H9 (cell line): ENCODE measurements around the gene SCLY. TPM values are rescaled to one million over a fixed set of nuclear protein-coding genes. Genes with fewer than 3 reads are reported as not detected.

Experiments used
- DNase-seq: peaks from one replicate; pipeline ENCODE4 v3.0.0-alpha.2; 2017
- H2AFZ ChIP-seq: one replicate; pipeline ENCODE4 v1.6.1; 2013; ENCODE audit warnings: mild to moderate bottlenecking, low read length, control low read depth, moderate library complexity
- H2AK5ac ChIP-seq: 2 replicates; pipeline ENCODE4 v1.6.1; 2013; ENCODE audit warnings: low read length, control low read depth, mixed read lengths; ENCODE audit not compliant: insufficient read length
- H2BK120ac ChIP-seq: one replicate; pipeline ENCODE4 v1.6.1; 2013; ENCODE audit warnings: low read depth, mild to moderate bottlenecking, low read length, control low read depth, inconsistent platforms; ENCODE audit not compliant: poor library complexity, severe bottlenecking
- H2BK12ac ChIP-seq: 2 replicates; pipeline ENCODE4 v1.6.1; 2013; ENCODE audit warnings: low read length, control low read depth, mixed read lengths, low read depth; ENCODE audit not compliant: insufficient read length
- H2BK15ac ChIP-seq: 2 replicates; pipeline ENCODE4 v1.6.1; 2013; ENCODE audit warnings: low read depth, low read length, control low read depth
- H2BK20ac ChIP-seq: one replicate; pipeline ENCODE4 v1.6.1; 2013; ENCODE audit warnings: low read depth, mild to moderate bottlenecking, low read length, control low read depth, inconsistent platforms; ENCODE audit not compliant: poor library complexity, severe bottlenecking
- H2BK5ac ChIP-seq: 2 replicates; pipeline ENCODE4 v1.6.1; 2013; ENCODE audit warnings: low read length, control low read depth, mixed read lengths; ENCODE audit not compliant: insufficient read length
- H3K14ac ChIP-seq: 2 replicates; pipeline ENCODE4 v1.6.1; 2013; ENCODE audit warnings: low read length, control low read depth; ENCODE audit not compliant: insufficient read depth
- H3K18ac ChIP-seq: 2 replicates; pipeline ENCODE4 v1.6.1; 2013; ENCODE audit warnings: low read depth, mild to moderate bottlenecking, mixed read lengths, low read length, control low read depth; ENCODE audit not compliant: insufficient read length
- H3K23ac ChIP-seq: 2 replicates; pipeline ENCODE4 v1.6.1; 2013; ENCODE audit warnings: low read length, control low read depth, mixed read lengths, low read depth; ENCODE audit not compliant: insufficient read length
- H3K23me2 ChIP-seq: 2 replicates; pipeline ENCODE4 v1.6.1; 2013; ENCODE audit warnings: low read depth, mild to moderate bottlenecking, mixed read lengths, low read length, control low read depth; ENCODE audit not compliant: insufficient read length, poor library complexity, severe bottlenecking
- H3K27ac ChIP-seq: 2 replicates; pipeline ENCODE4 v1.5.1; 2013; ENCODE audit warnings: low read length, control low read depth, mixed read lengths, low read depth; ENCODE audit not compliant: insufficient read length
- H3K27me3 ChIP-seq: 2 replicates; pipeline ENCODE4 v1.6.1; 2013; ENCODE audit warnings: low read length, control low read depth, inconsistent platforms; ENCODE audit not compliant: insufficient read depth
- H3K4ac ChIP-seq: 2 replicates; pipeline ENCODE4 v1.6.1; 2013; ENCODE audit warnings: low read depth, mild to moderate bottlenecking, control low read depth, inconsistent platforms, low read length, moderate library complexity
- H3K4me1 ChIP-seq: 2 replicates; pipeline ENCODE4 v1.6.1; 2013; ENCODE audit warnings: low read length, control low read depth, inconsistent platforms; ENCODE audit not compliant: insufficient read depth
- H3K4me2 ChIP-seq: 2 replicates; pipeline ENCODE4 v1.6.1; 2013; ENCODE audit warnings: low read length, control low read depth, mixed read lengths; ENCODE audit not compliant: insufficient read length, insufficient read depth
- H3K56ac ChIP-seq: 2 replicates; pipeline ENCODE4 v1.6.1; 2013; ENCODE audit warnings: low read depth, mild to moderate bottlenecking, mixed read lengths, low read length, control low read depth; ENCODE audit not compliant: insufficient read length
- H3K79me1 ChIP-seq: 2 replicates; pipeline ENCODE4 v1.6.1; 2013; ENCODE audit warnings: low read depth, mild to moderate bottlenecking, moderate library complexity, low read length, control low read depth, inconsistent platforms; ENCODE audit not compliant: insufficient read depth, poor library complexity, severe bottlenecking
- H3K79me2 ChIP-seq: 2 replicates; pipeline ENCODE4 v1.6.1; 2013; ENCODE audit warnings: low read length, control low read depth, inconsistent platforms; ENCODE audit not compliant: insufficient read depth
- H3K9ac ChIP-seq: 2 replicates; pipeline ENCODE4 v1.6.1; 2013; ENCODE audit warnings: low read length, control low read depth, mixed read lengths; ENCODE audit not compliant: insufficient read length; ENCODE audit errors: extremely low read depth
- H3K9me3 ChIP-seq: one replicate; pipeline ENCODE4 v1.6.1; 2013; ENCODE audit warnings: low read depth, low read length, inconsistent platforms; ENCODE audit not compliant: control insufficient read depth
- H3T11ph ChIP-seq: one replicate; pipeline ENCODE4 v1.6.1; 2013; ENCODE audit warnings: mild to moderate bottlenecking, low read length, control low read depth, inconsistent platforms
- H4K20me1 ChIP-seq: one replicate; pipeline ENCODE4 v1.6.1; 2013; ENCODE audit not compliant: control insufficient read depth, insufficient read length, insufficient read depth
- H4K5ac ChIP-seq: 2 replicates; pipeline ENCODE4 v1.6.1; 2013; ENCODE audit warnings: low read depth, mild to moderate bottlenecking, mixed read lengths, low read length, control low read depth; ENCODE audit not compliant: insufficient read length
- H4K8ac ChIP-seq: replicated peaks from 2 replicates; pipeline ENCODE4 v1.6.1; 2013; ENCODE audit warnings: low read length, control low read depth, mixed read lengths, low read depth; ENCODE audit not compliant: insufficient read length
- H4K91ac ChIP-seq: 2 replicates; pipeline ENCODE4 v1.6.1; 2013; ENCODE audit warnings: low read depth, mild to moderate bottlenecking, moderate library complexity, mixed read lengths, low read length, control low read depth; ENCODE audit not compliant: insufficient read length
- H3K27ac Mint-ChIP-seq, 3 experiments: 2 replicates in 2 of 3; 3 replicates in 1 of 3; pipeline ENCODE4 v1.8.0; 2020 to 2021; ENCODE audit warnings: mixed read lengths in 3 of 3, mild to moderate bottlenecking in 1 of 3, moderate library complexity in 1 of 3
- H3K27me3 Mint-ChIP-seq: 2 replicates; pipeline ENCODE4 v1.8.0; 2021; ENCODE audit warnings: low read depth, mild to moderate bottlenecking, moderate library complexity, mixed read lengths
- H3K36me3 Mint-ChIP-seq, 3 experiments: 2 replicates in 2 of 3; 3 replicates in 1 of 3; pipeline ENCODE4 v1.8.0; 2020 to 2021; ENCODE audit warnings: low read depth in 3 of 3, mixed read lengths in 3 of 3; ENCODE audit not compliant: insufficient read depth in 1 of 3
- H3K4me1 Mint-ChIP-seq, 2 experiments: 2 replicates each; pipeline ENCODE4 v1.8.0; 2020; ENCODE audit warnings: mixed read lengths in 2 of 2
- H3K4me3 Mint-ChIP-seq, 2 experiments: 2 replicates in 1 of 2; 3 replicates in 1 of 2; pipeline ENCODE4 v1.8.0; 2020 to 2021; ENCODE audit warnings: mild to moderate bottlenecking in 2 of 2, mixed read lengths in 2 of 2, moderate library complexity in 1 of 2
- H3K9me3 Mint-ChIP-seq, 2 experiments: 2 replicates in 1 of 2; 3 replicates in 1 of 2; pipeline ENCODE4 v1.8.0; 2020; ENCODE audit warnings: mild to moderate bottlenecking in 2 of 2, mixed read lengths in 2 of 2, moderate library complexity in 1 of 2
- WGBS: extraction: QIAGEN DNeasy Blood & Tissue Kit; methylation state at CpG from one replicate; pipeline ENCODE4 v1.1.7; 2013; ENCODE audit warnings: missing lambda C conversion rate, low lambda C conversion rate, mixed read lengths; ENCODE audit not compliant: insufficient read length; ENCODE audit errors: extremely low coverage; 5-methylcytosine and 5-hydroxymethylcytosine counted together
- total RNA-seq: library from RNA; stranded (reverse); gene quantifications from 2 replicates; pipeline ENCODE4 v1.2.1, GENCODE V29; 2021
- TF ChIP-seq, protein P1 (sequence below): fragments of 200-600 bp; sonication (generic); conservative IDR thresholded peaks from 3 replicates; pipeline ENCODE4 v1.8.0; 2021; ENCODE audit warnings: antibody characterized with exemption, mild to moderate bottlenecking

Gene SCLY
- total RNA-seq, 1 experiment from 2014 or later = 55.3 TPM

DNA sequence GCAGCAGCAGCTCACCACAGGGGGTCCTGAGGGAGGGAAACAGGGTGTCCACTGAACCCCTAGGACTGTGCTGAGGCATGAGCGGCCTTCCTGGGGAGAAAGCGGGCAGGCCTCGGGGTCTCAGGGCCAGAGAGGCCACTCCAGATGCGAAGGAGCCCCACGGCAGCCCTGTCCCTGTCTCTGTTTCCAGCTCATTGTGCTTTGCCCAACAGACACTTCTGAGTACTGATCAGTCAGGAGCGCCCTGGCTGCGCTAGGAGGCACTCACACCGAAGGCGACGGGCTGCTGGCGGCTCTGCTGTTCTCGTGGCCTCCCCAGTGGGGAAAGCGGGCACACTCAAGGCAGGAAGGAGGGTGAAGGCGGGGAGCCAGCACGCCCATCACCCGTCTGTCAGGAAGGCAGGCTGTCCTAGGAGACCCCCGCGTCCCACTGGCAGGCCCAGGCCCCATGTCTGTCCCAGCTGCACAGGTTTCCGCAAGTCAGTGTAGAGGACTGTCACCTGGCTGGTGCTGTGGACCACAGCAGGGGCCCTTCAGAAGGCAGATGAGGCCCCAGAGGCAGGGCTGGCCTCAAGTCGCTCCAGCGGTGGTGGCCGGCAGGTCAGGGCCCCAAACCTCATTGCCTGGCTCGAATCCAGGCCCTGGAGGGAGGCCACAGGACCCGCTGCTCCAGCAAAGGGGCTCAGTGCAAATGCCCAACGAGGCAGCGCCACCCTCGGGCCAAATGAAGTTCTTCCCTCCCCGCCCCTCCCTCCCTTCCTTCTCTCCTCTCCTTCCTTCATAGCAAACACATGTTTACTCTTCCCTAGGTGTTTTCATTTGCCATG lies 46.1 kb downstream of the SCLY start:
- peak; percentile 82 for DNase-seq
- Histone ChIP-seq H3K23ac (no peak overlapping the region), H4K91ac (no peak overlapping the region), H3K14ac (no peak overlapping the region), H3K79me1 (no peaks in the 10 kb centered on the region), H2BK120ac (no peak overlapping the region), H4K20me1 (no peaks in the 10 kb centered on the region), H3K79me2 (no peaks in the 10 kb centered on the region), H4K8ac (no peak overlapping the region), H2BK20ac (no peak overlapping the region), H3K4me1 (no peaks in the 10 kb centered on the region; the same call in 1 of the 2 replicates), H3K27me3 (no peaks in the 10 kb centered on the region), H3K18ac (no peak overlapping the region), H3K4me2 (no peak overlapping the region), H2AFZ (no peak overlapping the region), H3K23me2 (no peaks in the 10 kb centered on the region), H2AK5ac (no peak overlapping the region), H2BK15ac (no peak overlapping the region), H3T11ph (no peak overlapping the region), H3K9me3 (no peaks in the 10 kb centered on the region), H2BK12ac (no peak overlapping the region), H4K5ac (no peak overlapping the region), H3K56ac (no peak overlapping the region), H3K4ac (no peak overlapping the region), H3K9ac (no peak overlapping the region), H3K27ac (no peak overlapping the region), H2BK5ac (no peak overlapping the region)
- TF ChIP-seq, protein P1, sequence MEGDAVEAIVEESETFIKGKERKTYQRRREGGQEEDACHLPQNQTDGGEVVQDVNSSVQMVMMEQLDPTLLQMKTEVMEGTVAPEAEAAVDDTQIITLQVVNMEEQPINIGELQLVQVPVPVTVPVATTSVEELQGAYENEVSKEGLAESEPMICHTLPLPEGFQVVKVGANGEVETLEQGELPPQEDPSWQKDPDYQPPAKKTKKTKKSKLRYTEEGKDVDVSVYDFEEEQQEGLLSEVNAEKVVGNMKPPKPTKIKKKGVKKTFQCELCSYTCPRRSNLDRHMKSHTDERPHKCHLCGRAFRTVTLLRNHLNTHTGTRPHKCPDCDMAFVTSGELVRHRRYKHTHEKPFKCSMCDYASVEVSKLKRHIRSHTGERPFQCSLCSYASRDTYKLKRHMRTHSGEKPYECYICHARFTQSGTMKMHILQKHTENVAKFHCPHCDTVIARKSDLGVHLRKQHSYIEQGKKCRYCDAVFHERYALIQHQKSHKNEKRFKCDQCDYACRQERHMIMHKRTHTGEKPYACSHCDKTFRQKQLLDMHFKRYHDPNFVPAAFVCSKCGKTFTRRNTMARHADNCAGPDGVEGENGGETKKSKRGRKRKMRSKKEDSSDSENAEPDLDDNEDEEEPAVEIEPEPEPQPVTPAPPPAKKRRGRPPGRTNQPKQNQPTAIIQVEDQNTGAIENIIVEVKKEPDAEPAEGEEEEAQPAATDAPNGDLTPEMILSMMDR = peak; percentile 73
- H3K36me3 Mint-ChIP-seq = no peaks in the 10 kb centered on the region
- H3K4me1 Mint-ChIP-seq = peaks cover 19 to 28% of the 10 kb centered on the region in 2 experiments
- H3K27me3 Mint-ChIP-seq = no peaks in the 10 kb centered on the region; the same call in none of the 2 replicates
- WGBS = no CpG with 5 or more reads among the region's 28 CpGs
- peaks cover 0 to 1% of the 10 kb centered on the region in 2 experiments; a peak in 2 of 5 replicates for H3K9me3 Mint-ChIP-seq
- H3K27ac Mint-ChIP-seq = no peak overlapping the region
- H3K4me3 Mint-ChIP-seq = no peak overlapping the region
